Hematopoietic multipotent progenitor cell treated with erythropoietin and hydrocortisone succinate and interleukin-3 and kit ligand, for 17 days (in vitro differentiated cells): Measurements from ENCODE around the gene GABBR2.

Experiments used
- DNase-seq: peaks from one replicate; pipeline ENCODE4 v3.0.0-alpha.2; 2015; ENCODE audit warnings: low spot score

Gene GABBR2

DNA sequence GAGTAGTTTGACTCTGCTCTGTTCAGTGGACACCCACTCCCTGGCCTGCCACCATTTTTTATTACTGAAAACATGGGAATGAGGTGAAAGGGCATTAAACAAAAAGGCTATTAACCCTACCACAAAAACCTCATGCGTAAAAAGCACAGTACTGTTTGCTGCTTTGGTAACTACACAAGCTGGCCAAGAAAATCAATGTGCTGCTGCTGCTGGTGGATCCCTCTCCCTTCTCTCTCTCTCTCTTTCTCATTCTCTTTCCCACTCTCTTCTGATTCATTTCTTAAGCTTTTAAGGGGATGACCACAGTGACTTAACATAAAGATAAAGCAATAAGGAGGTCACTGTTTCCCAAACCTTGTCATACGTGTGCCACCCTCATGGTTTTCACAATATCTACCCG, 270.1 kb downstream of the GABBR2 start:
- no peak for DNase-seq

DNA sequence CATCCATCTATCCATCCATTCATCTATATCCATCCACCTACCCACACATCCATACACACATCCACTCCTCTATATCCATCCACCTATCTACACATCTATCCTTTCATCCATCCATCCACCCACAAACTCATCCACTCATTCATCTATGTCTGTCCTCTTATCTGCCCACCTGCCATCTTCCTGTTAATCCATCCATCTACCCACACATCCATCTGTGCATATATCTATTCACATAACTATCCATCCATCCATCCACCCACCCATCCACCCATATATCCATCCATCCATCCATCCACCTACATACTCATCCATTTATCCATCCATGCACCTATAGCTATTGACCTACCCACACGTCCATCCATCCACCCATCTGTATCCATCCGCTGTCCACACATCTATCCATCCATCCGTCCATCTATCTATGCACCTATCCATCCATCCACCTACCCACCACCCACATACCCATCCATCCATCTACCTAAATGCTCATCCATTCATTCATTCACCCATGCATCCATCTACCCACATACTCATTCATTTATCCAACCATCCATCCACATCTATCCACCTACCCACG, 271.2 kb downstream of the GABBR2 start:
- DNase-seq = no peak

DNA sequence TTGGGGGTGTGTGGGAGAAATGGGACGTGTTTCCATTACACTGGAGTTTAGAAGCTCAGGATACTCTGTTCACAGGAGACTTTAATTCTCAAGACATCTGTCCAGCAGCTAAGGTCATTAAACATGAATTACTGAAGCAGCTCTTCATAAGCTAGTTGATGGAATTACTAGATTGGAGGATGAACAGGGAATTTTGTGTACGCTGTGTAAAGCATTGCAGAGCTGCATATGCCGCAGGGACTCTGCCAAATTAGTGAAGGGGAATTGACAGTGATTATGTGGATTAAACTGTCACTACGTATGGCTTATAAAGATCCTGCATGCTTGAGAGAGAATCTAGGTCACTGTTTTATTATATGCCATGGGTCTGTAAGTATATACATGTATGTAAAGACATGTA, 275.8 kb downstream of the GABBR2 start:
- no peak for DNase-seq

DNA sequence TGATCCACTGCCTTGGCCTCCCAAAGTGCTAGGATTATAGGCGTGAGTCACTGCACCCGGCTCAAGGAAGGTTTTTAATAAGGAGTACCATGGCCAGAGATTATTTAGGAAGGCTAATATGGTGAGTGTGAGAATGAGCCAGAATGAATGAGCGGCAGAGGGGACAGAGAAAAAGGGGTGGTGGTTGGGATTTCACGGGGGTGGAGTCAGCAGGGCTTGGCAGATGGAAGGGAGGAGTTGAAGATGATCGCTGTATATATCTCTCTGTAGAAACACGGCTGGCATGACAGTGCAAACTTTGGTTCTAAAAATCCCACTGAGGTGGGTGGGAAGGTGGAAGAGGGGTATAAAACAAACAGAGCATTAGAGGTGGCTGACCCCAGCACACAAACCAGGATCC, 276.6 kb downstream of the GABBR2 start:
- DNase-seq = no peak

DNA sequence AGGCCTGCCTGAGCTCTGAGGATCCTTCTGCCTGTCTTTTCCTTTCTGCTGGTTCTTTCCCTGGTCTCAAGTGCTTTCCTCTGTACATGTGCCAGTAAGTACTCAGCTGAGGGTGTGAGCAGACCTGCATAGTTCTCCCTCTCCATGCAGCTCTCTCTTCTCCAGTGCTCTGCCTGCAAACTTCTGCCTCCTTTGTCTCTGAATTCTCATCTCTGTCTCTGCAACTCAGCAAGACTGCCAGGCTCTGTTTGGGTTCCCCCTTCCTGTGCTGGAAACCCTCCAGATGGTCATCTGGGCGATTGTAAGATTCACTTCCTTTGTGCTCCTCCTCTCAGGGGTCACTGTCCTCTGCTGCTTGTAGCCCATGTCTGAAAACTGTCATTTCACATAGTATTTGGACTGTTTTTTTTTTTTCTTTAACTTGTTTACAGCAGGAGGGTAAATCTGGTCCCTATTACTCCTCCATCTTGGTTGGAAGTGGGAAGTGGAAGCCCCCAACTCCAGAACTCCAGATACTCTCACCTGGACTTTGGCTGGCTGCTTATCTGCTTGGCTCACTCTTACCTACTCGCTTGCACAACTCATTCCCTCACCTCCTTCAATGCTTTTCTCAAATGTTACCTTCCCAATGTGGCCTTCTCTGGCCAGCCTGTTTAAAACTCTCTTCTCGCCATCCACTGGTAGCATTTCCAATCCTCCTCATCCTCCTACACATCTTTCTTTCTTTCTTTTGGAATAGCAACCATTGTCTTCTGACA, 278.0 kb downstream of the GABBR2 start:
- no peak for DNase-seq

DNA sequence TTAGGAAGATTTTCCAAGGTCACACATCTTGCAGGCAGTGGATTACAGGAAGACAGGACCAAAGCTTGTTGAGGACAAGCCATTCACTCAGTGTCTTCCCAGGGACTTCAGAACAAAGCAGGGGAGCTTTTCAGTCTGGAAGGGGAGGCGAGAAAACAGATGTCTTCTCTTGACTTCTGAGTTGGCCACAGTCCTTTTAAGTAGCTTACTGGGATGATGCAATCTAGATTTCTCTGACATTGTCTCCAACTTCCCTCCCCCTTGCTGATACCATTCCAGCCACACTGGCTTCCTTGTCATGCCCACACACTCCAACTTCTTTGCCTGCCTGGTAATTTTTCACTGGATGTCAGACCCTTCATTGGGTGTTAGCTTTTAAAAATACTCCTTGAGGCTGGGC, 279.1 kb downstream of the GABBR2 start:
- no peak for DNase-seq

DNA sequence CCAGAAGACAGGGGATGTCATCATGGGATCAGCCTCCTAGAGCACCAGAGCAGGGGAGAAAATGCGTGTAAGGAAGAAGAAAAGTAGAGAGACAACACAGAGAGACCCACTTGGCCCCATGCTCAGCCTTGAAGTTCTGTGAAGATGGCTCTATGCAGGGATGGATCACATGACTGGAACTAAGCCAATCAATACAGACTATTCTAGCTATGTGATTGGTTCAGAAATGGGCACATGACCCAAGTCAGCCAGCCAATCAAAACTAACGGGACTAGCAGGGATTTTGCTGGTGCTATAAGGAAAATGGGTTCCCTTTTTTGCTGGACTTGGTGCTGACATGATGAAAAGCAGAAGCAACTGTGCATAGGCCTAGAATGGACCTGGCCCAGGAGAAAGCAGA, 280.3 kb downstream of the GABBR2 start:
- no peak for DNase-seq

DNA sequence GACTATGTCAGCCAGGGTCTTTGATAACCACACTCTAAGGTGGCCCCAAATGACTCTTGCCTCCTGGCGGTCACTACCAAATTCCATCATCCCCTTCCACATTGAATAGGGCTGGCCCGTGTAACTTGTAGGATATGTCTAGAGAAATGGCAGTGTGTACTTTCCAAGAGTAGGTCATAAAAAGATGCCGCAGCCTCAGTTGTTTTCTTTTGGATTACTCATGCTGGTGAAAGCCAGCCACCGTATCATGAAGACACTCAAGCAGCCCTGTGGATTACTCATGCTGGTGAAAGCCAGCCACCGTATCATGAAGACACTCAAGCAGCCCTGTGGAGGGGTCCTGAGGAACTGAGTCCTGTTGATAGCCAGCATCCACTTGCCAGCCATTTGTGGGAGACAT, 281.2 kb downstream of the GABBR2 start:
- DNase-seq = no peak

DNA sequence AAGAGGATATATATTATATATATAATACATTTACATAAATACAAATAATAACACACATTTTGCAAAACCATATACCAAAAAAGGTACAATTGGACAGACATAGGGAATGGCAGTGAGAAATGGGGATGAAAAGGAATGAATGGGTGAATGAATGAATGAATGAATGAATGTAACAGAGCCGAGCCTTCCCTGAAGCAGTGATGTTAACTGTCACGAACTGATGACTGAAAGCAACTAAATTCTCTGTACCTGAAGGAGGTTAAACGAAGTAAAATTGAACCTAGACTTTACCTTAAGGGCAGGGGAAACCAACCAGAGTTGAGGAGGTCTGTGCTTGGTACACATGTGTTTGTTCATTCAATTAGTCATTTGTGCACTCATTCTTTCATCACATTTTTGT, 283.7 kb downstream of the GABBR2 start:
- DNase-seq = no peak

DNA sequence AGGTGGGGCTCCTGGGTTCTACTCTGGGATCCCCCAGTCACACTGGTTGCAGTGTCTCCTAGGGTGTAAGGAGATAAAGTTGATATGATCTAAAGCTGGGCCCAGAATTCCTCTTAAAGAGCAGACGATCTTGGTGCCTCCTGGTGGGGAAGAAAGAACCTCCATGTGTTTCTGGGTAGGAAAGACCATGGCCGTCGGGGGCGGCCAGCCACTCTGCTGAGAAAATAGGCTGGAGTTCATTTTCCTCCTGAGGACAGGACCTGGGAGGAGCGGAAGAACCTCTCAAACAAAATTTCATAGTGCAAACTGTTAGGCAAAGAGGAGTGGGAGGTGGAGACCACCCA, 289.5 kb downstream of the GABBR2 start:
- no peak for DNase-seq

DNA sequence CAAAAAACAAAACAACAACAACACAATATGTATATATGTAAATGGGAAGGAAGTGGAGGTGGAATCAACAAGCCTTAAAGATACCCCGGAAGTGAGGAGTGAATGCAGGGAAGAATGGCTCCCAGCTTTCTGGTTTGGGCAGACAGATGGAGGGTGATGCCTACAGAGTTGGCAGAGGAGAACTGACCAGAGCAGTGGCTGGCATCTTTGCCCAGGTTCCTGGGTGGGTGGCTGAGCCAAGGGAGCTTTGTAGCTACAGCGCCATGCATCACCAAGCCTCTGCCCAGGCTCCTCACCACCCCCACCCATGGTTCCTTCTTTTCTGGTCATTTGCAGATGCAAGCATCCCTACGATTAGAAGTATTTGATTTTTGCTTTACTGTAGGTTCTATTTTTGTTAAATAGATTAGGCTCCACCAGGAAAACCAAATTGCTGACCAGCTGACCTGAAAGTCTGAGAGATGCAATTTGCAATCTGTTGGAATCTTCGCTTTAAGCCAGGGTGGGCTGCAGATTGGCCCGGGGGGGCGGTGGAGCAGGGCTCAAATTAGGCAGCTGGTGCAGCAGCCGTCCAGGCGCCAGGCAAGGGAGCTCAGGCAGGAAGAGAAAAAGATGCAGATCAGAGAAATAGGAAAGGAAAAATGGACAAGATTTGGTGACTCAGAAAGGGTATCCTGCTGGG, 290.0 kb downstream of the GABBR2 start:
- DNase-seq = no peak

DNA sequence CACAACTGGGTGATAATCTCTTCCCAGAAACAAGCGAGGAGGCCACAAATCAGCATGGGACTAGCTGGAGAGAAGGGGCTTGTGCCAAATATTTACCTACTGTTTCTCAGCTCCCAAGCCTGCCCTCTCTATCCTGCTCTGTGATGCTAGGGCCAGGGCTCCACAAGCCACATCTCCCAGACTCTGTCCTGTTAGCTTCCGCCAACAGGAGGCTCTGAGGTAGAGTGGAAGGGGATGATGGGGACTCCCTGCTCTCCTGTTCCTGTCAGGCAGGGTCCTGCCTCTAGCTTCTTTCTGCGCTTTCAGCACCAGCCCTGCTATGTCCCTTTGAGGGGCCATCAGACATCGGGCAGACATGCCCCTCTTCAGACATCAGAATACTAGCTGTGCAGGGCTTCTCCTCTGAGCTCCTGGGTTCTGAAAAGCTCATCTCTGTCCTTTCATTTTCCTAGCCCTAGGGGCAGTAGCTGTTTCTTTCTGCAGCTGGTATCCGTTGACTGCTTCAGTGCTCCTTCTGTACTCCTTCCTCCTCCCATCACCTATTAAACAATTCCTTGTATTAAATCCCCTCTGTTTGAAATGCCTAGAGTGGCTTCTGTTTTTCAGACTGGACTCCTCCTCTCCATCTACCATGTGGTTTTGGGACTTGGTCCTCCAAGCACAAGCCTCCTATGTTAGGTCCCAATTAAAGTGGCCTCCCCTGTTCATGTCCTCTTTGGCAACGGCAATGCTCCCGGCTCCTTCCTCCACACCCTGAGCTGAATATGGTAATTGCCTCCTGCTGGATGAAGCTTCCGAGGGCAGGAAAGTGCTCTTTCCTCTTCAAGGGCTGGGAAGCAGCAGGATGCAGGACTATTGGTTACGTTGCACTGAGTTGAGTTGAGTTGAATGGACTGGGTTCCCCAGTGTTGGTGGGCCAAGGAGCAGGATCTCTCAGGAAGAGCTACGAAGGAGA, 292.2 kb downstream of the GABBR2 start:
- no peak for DNase-seq

DNA sequence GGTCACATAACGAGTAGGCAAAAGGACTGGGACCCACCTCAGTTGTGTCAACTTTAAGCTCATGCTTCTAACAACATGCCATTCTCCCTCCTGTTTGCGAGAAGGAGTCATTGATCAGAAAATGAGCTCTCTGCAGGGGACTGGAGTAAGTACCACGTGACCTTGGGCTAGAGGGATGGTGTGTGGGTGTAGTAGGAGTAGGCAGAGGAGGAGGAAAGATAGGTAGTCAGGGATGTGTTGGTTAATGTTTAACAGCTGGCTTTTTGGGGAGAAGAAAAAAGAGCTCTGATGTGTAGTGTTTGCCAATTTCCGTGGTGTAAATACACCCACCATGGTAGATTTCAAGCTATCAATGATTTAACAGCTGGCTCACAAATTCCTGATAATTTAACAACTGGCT, 293.0 kb downstream of the GABBR2 start:
- no peak for DNase-seq

DNA sequence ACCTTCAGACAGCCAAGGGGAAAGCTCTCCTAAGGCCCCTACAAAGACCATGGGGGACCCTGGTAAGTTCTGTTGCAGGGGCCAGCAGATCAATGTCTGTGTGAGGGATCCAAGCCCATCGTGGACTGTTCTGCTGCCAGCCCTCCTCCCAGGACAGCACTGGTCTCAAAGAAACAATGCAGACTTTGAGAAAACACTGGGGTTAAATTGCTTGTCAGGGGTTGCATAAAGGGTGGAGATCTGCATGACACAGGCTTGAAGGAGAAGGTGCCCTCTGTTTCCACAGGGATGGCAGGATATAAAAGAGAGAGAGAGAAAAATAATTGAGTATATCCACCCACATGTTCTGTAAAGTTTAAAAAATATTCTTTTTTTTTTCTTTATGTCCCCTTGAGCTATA, 295.7 kb downstream of the GABBR2 start:
- no peak for DNase-seq

DNA sequence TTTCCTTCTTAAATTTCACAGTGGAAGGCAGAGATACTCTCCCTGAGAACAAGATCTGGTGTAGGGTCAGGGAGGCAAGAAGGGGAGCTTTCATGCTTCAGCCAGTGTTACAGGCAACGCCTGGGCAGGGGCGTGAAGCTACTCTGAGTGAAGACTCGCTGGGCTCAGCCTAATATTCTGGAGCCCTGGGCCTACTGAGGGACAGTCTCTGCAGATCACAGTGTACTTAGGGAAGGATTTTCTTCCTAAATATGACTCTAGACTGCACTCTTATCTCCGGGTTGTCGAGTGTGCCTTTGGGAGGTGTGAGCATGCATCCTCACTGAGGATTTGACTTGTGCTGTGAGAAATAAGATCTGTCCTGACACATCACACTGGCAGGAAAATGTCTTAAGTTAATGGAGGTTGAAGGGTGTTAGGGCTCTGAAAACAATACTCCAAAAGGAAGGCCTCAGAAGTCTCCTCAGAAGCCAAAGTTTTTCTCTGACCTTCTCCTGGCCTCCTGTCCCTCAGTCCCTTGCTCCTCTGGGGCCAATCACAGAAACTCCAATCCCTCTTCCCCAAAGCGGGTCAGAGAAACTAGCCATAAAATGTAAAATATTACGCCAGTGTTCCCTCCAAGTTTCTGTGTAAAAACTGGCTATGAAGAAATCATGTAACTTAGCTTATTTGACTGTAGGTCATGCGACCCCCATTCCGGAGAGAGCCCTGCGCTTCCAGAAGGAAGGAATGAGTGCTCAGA, 296.5 kb downstream of the GABBR2 start:
- no peak for DNase-seq

DNA sequence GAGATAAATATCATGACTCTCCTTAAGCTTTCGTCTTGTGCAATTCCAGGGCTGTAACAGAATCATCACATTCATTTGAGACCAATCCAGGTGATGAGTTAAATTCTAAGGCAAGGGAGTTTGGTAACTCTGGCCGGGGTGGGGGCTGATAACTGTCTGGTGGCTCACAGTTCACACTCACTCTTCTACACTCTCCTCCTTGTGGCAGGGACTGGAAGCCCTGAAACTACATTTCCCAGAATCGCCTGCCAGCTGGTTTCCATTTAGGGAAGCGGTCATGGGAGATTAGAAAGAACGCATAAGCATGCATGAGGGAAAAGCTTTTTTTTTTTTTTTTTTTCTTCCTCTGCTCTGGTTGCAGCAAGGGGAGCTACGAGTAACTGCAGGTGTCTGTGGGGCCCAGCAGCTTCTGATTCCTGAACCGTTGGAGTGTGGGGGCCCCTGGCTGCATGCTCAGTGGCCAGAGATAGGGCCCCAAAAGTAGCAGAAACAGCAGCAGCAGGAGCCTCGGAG, 298.5 kb downstream of the GABBR2 start:
- no peak for DNase-seq

DNA sequence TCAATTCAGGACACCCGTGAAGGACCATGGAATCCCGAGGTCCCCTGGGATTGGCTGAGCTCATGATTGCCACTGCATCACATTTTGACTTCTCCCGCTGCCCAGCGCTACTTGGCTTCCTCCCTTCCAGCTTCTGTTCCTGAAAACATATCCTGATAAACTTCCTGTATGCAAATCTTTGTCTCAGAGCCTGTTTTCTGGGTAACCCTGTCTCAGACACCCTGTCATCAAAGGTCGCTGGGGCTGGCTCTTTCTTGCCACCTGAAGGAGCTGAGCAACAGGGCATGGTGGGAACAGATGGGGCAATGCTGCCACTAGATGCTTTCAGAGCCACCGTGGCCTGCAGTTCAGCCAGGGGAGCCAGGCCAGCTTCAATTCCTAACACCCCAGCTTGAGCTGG, 299.0 kb downstream of the GABBR2 start:
- no peak for DNase-seq

DNA sequence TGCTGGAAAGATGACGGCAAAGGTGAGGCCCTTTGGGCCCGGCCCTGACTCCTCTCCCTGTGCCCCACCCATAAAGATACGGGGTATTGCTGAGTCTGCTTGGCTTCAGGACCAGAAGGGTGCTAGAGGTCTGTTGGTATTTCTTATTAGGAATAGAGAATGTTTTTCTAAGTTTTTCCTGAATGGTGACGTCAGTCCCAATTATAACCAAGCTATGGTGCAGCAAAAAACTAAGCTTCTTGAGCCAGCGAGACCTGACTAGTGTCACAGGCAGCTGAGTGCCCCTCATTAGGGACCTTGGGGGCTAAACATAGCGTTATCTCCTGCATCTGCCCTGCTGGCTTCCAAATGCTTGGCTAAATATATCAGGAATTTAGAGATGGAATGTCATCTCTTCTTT, 302.3 kb downstream of the GABBR2 start:
- DNase-seq = no peak

DNA sequence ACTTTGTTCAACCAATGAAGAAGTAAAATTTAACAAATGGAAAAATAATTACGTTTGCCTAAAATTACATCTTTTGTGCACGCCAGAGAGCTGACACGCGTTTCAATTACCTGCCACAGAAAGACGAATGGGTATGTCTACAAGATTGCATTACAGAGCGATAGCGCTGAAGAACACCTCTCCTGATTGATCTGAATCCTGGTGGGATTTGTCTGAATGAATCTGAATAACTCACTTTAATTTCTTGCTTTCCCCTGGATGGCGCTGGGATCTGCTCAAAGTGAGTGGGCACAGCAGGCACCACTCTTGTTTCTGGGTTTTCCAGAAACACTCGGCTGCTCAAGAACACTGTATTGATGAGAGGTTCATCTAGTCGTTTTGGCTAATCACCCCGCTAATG, 304.5 kb downstream of the GABBR2 start:
- DNase-seq = no peak

DNA sequence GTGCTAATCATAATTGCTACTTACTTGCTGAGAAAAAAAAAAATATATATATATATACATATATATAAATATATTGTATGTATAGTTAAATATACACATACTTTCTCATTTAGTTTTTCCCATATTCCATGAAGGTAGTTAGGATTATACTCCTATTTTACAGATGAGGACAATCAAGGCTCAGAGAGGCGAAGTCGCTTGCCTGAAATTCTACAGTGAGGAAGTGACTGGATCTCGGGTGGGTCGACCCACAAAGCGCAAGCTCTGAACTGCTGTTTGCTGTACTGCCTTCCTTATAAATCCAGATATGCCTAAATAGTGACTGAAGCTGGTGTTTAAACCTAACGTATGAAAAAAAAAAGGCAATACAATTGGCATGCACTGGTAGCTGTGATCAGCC, 305.0 kb downstream of the GABBR2 start:
- no peak for DNase-seq

DNA sequence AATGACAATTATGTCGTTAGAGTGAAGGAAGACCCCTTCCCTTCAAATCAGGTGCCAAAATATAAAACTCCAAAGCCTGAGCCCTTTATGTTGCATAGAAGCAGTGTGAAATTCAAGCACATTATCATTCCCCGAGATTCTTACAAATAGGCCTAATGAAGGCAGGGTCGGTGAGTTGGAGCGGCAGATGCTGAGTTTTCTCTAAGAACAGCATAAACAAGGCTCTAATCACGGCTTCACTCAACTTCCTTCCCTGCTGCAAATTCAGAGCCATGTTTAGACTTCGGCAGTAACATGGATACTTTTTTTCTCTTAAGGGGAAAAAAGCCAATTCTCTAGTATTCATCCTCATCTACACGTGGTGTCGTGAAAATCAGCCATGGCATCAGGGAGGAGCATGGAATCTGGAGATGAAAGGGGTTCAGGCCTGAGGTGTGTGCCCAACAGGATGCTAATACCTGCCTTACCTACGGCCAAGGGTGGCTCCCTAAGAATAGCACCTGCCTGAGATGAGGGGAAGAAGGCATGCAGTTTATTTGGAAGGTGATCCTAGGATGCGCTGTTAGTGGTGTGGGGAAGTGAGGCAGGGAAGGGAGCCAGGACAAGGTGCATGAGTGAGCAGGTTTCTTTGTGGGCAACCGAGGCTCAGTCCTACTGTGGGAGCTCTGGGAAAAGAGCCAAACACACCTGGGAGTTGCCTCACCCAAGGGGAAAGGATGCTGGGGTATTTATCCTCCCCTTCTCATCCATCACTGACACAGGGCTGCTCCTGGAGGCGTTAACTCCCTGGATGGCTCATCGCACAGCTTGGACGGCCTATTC, 306.5 kb downstream of the GABBR2 start:
- no peak for DNase-seq
